ENCODE data around the gene KCNQ1. TPM values are rescaled to one million over a fixed set of nuclear protein-coding genes. Genes with fewer than 3 reads are reported as not detected.
A peak's percentile ranks its signal among the peaks of the same experiment; 100 is the strongest.

KCNQ1 gene
- total and polyA plus RNA-seq, 9 of the 15 experiments (the other 6 are each of a cell fraction or from before 2014, with no cell fraction given), result 0.44 TPM; not detected in 8

- TF ChIP-seq CREB3L1 (IDR thresholded peaks at IDR 0.05; ENCODE audit: borderline replicate concordance, low read depth) (no peak), ZNF41 (CRISPR knock-in tag; conservative IDR thresholded peaks at IDR 0.05) (0 out of 2 replicates have a peak, but pooled peaks have one; percentile 16), ZNF253 (CRISPR knock-in tag; conservative IDR thresholded peaks at IDR 0.05) (no peak), NRF1 (conservative IDR thresholded peaks at IDR 0.05 in 1 of 2, IDR thresholded peaks at IDR 0.05 in 1 of 2) (no peak), DLX4 (CRISPR knock-in tag; IDR thresholded peaks at IDR 0.05) (no peak), ZNF75A (CRISPR knock-in tag; IDR thresholded peaks at IDR 0.05) (no peak), MAFF (IDR thresholded peaks at IDR 0.05; ENCODE audit: low read length) (no peak), CEBPB (tag; IDR thresholded peaks at IDR 0.05) (no peak), CTCFL (IDR thresholded peaks at IDR 0.05; ENCODE audit: borderline replicate concordance, insufficient read depth, low read depth, low read length, poor library complexity, severe bottlenecking) (no peak), POLR2B (IDR thresholded peaks at IDR 0.05; ENCODE audit: low read depth, partially characterized antibody) (no peak), MCM2 (IDR thresholded peaks at IDR 0.05; ENCODE audit: low read depth) (no peak), SRSF7 (optimal IDR thresholded peaks at IDR 0.05; ENCODE audit: low read depth, low read length) (no peak)
- TF ChIP-seq, protein P1, sequence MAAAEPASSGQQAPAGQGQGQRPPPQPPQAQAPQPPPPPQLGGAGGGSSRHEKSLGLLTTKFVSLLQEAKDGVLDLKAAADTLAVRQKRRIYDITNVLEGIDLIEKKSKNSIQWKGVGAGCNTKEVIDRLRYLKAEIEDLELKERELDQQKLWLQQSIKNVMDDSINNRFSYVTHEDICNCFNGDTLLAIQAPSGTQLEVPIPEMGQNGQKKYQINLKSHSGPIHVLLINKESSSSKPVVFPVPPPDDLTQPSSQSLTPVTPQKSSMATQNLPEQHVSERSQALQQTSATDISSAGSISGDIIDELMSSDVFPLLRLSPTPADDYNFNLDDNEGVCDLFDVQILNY (CRISPR knock-in tag; IDR thresholded peaks at IDR 0.05), result no peak
- TF ChIP-seq, protein P2, sequence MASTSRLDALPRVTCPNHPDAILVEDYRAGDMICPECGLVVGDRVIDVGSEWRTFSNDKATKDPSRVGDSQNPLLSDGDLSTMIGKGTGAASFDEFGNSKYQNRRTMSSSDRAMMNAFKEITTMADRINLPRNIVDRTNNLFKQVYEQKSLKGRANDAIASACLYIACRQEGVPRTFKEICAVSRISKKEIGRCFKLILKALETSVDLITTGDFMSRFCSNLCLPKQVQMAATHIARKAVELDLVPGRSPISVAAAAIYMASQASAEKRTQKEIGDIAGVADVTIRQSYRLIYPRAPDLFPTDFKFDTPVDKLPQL (IDR thresholded peaks at IDR 0.05; ENCODE audit: extremely low read depth, insufficient read length), result no peak
These were observed 333.2 kb downstream of the KCNQ1 start (continued) for GRCh38 chr11:2777871-2778629.
